Measurements from ENCODE around the gene GAB4.
"Not testable (repeated sequence)": the region's sequence is repeated elsewhere in the genome, so short reads cannot be mapped to it uniquely, and the experiment has no call there.

Gene GAB4, protein sequence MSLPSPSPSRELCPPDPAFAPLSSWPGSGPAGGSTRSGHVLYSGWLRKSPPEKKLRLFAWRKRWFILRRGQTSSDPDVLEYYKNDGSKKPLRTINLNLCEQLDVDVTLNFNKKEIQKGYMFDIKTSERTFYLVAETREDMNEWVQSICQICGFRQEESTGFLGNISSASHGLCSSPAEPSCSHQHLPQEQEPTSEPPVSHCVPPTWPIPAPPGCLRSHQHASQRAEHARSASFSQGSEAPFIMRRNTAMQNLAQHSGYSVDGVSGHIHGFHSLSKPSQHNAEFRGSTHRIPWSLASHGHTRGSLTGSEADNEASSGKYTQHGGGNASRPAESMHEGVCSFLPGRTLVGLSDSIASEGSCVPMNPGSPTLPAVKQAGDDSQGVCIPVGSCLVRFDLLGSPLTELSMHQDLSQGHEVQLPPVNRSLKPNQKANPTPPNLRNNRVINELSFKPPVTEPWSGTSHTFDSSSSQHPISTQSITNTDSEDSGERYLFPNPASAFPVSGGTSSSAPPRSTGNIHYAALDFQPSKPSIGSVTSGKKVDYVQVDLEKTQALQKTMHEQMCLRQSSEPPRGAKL

DNA sequence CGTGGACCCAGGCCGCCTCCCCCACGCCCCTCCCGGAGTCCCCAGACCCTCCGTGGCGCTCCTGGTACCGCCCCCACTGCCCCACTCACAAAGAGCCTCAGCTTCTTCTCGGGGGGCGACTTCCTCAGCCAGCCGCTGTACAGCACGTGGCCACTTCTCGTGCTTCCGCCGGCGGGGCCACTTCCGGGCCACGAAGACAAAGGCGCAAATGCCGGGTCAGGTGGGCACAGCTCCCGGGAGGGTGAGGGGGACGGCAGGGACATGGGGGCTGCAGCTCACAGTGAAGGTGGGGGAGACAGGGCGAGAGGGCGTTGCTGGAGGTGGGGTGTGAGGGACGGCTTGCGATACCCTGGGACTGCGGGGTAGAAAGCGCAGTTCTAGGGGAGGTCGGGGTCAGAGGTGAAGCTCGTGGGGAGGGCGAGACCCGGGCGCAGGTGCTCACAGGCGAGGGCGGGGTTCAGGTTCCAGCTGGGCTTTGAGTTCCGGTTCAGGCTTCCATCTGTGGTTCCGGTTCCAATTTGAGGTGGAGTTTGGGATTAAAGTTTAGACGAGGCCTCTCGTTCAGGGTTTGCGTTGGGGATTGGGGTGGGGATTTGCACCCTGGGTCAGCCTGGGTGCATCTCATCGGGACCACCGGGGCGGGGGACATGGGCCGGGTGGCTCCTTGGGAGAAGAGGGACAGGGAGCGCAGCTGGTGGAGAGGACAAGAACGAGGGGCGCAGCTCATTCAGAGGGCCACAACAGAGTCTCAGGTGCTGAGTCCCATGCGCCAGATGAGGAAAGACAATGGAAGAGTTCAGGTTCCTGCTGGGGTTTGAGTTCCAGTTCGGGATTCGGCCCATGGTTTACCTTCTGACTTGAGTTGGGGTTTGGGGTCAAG, at the start of gene GAB4:
Gene GAB4 (minus strand): TSS at position 371 of the 880 bp plus-strand sequence. CDS start 108 bp downstream, at position 263.
- Histone ChIP-seq H3K36me3 (ENCODE audit: insufficient read depth, low read length) (no peaks in the 10 kb centered on the region), H3K9ac (ENCODE audit: low read depth, low read length) (peak within 1 kb of the TSS; percentile 34; the same call in 1 of the 2 replicates)

DNA sequence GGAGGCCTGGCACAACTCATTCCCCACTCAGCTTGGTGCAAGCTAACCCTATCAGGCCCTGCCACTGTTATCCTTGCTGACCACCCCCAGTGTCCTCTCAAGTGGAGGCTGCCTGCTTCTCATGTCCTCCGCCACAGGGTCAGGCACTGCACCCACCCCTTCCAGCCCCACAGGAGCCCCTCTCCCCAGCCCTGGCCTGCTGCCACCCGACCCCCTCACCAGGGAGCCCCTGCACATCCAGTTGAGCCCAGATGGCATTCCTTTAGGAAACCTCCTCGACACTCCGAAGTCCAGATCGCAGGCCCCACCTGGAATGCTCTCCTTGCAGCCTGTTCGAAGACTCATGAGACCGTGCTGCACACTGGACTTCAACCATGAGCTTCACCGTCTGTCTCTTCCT, 48.8 kb upstream of the GAB4 start:
- no peak overlapping the region for H3K9ac ChIP-seq (ENCODE audit: low read depth, low read length)
- no peaks in the 10 kb centered on the region for H3K36me3 ChIP-seq (ENCODE audit: insufficient read depth, low read length)
- no peaks in the 10 kb centered on the region for H3K4me1 ChIP-seq (ENCODE audit: insufficient read depth, low read length)
- no peaks in the 10 kb centered on the region for H3K9me3 ChIP-seq (ENCODE audit: control insufficient read depth, insufficient read depth, low read length)

More for the DNA sequence above, at the start of gene GAB4:
- Histone ChIP-seq H3K4me1 (ENCODE audit: insufficient read depth, low read length) (no peaks in the 10 kb centered on the region), H3K9me3 (ENCODE audit: control insufficient read depth, insufficient read depth, low read length) (no peaks in the 10 kb centered on the region; the same call in 1 of the 2 replicates)

DNA sequence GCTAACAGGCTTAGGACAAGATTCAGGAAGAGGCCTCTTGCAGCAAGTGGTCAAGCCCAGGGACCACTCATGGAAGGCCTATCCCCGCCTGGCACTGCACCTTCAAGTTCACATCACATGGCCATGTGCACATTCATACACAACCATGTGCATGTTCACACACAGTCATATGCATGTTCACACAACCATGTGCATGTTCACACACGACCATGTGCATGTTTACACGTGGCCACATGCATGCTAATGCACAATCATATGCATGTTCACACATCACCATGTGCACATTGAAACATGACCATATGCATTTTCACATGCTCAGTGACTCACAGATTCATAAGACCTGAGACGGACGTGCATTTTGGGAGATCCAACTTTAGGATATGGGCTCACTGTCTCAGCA, 48.0 kb upstream of the GAB4 start:
- no peaks in the 10 kb centered on the region for H3K4me1 ChIP-seq (ENCODE audit: insufficient read depth, low read length)
- H3K9me3 ChIP-seq (ENCODE audit: control insufficient read depth, insufficient read depth, low read length) = no peaks in the 10 kb centered on the region
- H3K36me3 ChIP-seq (ENCODE audit: insufficient read depth, low read length) = no peaks in the 10 kb centered on the region
- no peak overlapping the region for H3K9ac ChIP-seq (ENCODE audit: low read depth, low read length)

DNA sequence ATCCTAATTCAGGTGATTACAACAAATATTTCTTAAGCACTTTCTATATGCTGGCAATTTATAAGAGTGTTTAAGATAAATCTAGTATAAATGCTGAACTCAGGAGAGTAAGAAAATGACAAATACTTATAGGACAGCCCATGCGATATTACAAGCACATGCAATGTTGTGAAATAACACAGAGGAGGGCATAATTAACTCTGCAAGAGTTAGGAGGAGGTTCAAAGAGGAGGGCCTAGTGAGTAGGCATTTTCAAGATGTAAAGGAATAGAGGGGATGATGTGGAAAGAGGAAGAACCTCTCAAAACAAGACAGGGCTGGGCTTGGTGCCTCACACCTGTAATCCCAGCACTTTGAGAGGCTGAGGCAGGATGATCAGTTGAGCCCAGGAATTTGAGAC, 39.6 kb upstream of the GAB4 start:
- Histone ChIP-seq H3K9ac (ENCODE audit: low read depth, low read length) (no peak overlapping the region), H3K9me3 (ENCODE audit: control insufficient read depth, insufficient read depth, low read length) (no peaks in the 10 kb centered on the region), H3K36me3 (ENCODE audit: insufficient read depth, low read length) (no peaks in the 10 kb centered on the region)

DNA sequence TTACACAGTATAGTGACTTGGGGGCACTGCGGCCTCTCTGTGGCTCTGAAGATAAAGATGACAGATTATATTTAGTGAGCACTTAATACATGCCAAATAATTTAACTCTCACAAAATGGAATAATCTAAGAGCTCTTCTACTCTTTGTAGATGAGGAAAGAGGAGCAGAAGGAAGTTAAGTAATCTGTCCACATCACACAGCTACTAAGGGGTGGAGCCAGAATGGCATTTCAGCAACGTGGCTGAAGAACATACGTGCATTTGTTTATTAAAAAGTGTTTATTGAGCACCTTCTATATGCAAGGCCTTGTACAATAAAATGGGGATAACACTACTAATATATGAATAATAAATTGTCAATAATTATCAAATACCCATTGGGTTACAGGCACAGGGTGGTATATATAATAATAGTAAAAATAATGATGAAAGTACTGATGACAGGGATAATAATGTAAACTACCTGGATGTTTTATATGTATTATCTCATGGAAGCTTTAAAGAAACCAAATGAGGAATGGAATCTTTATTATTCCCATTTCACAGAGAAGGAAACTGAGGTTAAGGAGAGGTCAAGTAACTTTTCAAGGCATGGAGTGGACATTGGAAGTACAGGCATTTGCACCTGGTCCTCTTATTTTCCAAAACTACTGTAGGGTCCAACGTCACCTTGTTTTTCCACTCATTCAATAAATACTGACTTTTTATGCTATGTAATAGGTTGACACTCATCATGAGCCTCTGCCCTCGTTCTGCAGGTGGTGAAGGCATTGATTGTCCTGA, 38.7 kb upstream of the GAB4 start:
- no peaks in the 10 kb centered on the region for H3K36me3 ChIP-seq (ENCODE audit: insufficient read depth, low read length)

More for the DNA sequence above, 39.6 kb upstream of the GAB4 start:
- H3K4me1 ChIP-seq (ENCODE audit: insufficient read depth, low read length) = no peaks in the 10 kb centered on the region

DNA sequence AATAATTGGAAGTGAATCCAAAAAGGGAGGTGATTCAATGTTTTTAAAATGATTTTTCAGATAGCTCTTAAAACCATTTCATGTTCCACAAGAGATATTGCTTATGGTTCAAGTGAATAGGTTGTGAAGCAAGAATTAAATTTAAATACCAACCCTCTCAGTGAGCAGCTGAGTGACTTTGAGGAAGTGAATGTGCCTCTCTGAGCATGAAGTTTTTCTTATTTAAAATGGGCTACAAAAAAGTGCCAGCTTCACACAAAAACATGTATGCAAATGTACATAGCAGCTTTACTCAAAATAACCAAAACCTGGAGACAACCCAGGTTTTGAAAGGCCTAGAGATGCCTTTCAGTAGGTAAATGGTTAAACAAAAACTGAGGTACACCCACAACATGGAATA, 35.5 kb upstream of the GAB4 start:
- no peaks in the 10 kb centered on the region for H3K4me1 ChIP-seq (ENCODE audit: insufficient read depth, low read length)
- H3K36me3 ChIP-seq (ENCODE audit: insufficient read depth, low read length) = no peaks in the 10 kb centered on the region
- no peak overlapping the region for H3K9ac ChIP-seq (ENCODE audit: low read depth, low read length)
- no peaks in the 10 kb centered on the region for H3K9me3 ChIP-seq (ENCODE audit: control insufficient read depth, insufficient read depth, low read length)

More for the DNA sequence above, 38.7 kb upstream of the GAB4 start:
- H3K4me1 ChIP-seq (ENCODE audit: insufficient read depth, low read length) = no peaks in the 10 kb centered on the region
- H3K9ac ChIP-seq (ENCODE audit: low read depth, low read length) = no peak overlapping the region
- H3K9me3 ChIP-seq (ENCODE audit: control insufficient read depth, insufficient read depth, low read length) = no peaks in the 10 kb centered on the region

DNA sequence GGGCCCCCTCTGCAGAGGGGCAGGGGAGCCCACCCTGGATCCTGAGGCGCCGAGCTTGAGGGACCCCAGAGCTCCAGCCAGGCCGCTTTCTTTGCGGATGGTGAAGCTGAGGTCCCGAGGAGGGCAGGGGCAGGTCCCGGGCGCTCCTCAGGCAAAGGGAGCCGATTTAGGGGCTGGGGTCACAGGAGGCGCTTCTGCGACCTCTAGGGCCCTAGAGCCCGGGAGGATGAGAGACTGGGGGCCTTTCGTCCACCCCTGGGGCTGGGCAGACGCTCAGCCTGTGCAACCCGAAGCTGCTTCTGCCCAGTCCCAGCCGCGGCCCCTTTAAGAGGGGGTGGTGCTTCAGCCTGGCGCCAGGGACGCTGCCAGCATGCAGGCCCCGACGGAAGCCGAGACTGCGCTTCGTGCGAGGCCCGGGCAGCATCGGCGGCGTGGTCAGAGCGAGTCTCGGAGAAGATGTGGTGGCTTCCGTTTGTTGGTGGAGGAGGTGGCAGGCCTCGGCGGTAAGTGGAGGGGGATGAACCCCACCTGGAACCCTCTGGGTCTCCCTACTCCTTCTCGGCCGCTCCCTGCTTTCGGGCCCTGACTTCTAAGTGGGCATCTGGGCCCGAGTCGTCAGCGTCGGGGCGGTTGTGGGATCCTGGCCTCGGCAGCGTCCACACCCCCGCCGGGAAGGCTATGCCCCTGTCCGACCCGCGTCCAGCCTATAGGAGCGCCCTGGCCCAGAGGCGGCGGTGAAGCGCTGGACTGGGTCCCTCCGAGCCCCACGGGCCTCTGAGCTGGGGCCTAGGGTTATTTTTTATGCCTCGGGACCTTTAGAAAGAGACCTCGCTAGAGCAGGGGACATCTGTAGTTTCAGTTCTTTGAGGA, 29.1 kb upstream of the GAB4 start:
- H3K9me3 ChIP-seq (ENCODE audit: control insufficient read depth, insufficient read depth, low read length); H3K4me1 ChIP-seq (ENCODE audit: insufficient read depth, low read length); H3K9ac ChIP-seq (ENCODE audit: low read depth, low read length); H3K36me3 ChIP-seq (ENCODE audit: insufficient read depth, low read length): not testable (repeated sequence)

DNA sequence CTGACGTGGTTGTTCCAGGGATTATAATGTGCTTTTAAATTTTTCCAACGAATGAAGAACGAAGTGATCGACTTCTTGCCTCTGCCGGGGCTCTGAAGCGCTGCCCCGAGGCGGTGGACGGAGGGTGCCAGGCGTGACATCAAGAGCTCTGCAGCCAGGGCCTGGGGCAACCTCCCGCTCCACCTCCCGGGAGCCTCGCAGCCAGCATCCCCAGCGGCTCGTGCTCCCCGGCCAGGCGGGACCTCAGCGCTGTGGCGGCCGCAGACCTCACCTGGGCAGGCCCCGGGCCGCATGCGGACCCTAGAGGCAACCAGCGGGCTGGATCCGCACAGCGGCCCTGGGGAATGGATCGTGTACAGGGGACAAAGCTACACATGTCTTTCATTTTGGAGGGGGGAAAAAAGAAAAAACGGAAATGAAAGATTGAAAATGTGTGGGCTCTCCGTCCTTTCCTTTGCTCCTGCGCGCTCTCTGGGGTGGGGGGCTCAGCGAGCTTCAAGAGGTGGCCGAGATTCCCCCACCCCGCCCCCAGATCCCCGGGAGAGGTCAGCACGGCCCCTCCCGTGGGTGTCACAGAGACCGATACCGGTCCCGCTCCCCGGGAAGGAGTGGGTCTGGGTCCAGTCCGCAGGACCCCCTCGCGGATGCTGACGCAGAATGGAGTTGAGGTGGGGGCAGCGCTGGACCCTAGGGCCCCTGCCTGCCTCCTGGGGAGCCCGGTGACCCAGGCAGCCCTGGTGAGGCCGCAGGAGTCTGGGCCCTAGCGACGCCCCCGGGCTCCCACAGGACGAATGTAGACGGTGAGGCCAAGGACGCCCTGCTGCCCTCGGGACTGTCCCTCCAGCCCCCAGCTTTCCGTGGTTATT, 28.2 kb upstream of the GAB4 start:
- not testable (repeated sequence) for H3K9me3 ChIP-seq (ENCODE audit: control insufficient read depth, insufficient read depth, low read length); H3K4me1 ChIP-seq (ENCODE audit: insufficient read depth, low read length); H3K36me3 ChIP-seq (ENCODE audit: insufficient read depth, low read length); H3K9ac ChIP-seq (ENCODE audit: low read depth, low read length)

DNA sequence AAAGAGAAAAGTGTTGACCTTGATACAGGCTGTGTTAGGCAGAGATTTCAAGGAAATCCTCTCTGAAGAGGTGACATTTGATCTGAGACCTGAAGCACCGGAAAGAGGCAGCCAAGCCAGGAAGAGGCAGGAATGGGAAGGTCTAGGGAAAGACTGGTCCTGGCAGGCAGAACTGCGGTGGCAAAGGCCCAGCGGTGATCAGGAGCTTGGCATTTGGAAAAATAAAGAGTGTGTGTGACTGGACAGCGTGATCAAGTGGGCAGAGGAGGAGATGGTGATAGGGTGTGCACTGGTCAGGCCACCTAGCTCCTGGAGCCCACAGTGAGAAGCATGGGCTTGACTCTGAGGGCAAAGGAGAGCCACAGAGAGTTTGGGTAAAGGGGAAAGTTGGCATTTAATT, 27.2 kb upstream of the GAB4 start:
- Histone ChIP-seq H3K9me3 (ENCODE audit: control insufficient read depth, insufficient read depth, low read length) (no peaks in the 10 kb centered on the region), H3K4me1 (ENCODE audit: insufficient read depth, low read length) (no peaks in the 10 kb centered on the region), H3K36me3 (ENCODE audit: insufficient read depth, low read length) (no peaks in the 10 kb centered on the region), H3K9ac (ENCODE audit: low read depth, low read length) (no peak overlapping the region)

DNA sequence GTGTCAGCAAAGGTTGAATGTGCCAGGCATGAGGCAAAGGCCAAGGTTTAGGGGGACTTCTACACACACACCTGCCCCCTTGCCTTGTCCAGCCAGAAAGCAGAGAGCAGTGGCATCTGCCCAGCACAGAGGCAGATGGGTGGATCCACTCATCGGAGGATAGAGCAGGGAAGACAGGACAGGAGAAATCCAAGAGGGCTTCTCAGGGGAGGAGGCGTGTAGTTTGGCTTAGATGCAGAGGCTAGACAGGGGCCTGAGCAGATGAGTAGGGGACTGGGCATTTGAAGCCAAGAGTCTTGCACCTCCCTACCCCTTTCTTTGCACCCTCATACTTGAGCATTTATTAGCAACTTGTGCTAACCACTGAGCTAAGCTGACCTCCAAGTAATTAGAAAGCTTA, 26.5 kb upstream of the GAB4 start:
- not testable (repeated sequence) for H3K9me3 ChIP-seq (ENCODE audit: control insufficient read depth, insufficient read depth, low read length); H3K4me1 ChIP-seq (ENCODE audit: insufficient read depth, low read length); H3K9ac ChIP-seq (ENCODE audit: low read depth, low read length); H3K36me3 ChIP-seq (ENCODE audit: insufficient read depth, low read length)

DNA sequence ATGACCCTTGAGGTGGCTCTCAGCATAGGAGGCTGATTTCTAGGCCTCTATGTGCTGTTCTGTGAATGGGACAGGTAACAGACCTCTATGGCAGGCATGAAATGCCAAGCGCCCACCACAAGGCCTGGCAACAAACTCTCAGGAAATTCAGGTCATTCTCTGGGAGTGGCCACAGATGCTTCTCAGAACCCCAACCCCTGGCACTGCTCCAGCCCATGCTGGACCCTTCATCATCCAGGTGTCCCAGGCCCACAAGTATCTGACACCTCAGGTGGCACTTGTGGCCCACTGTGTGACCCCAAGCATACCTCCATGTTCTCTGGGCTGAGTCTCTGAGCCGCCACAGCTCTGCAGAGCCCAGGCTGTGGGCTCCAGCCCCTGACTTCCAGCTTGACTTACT, 24.3 kb upstream of the GAB4 start:
- H3K9me3 ChIP-seq (ENCODE audit: control insufficient read depth, insufficient read depth, low read length); H3K9ac ChIP-seq (ENCODE audit: low read depth, low read length); H3K36me3 ChIP-seq (ENCODE audit: insufficient read depth, low read length); H3K4me1 ChIP-seq (ENCODE audit: insufficient read depth, low read length): not testable (repeated sequence)

DNA sequence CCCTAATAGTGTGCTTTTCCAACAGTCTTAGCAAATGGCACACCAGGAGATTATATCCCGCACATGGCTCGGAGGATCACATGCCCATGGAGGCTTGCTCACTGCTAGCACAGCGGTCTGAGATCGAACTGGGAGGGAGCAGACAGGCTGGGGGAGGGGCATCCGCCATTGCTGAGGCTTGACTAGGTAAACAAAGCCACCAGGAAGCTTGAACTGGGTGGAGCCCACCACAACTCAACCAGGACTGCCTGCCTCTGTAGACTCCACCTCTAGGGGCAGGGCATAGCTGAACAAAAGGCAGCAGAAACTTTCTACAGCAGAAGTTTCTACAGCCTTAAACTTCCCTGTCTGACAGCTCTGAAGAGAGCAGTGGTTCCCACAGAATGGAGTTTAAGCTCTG, 16.4 kb upstream of the GAB4 start:
- H3K36me3 ChIP-seq (ENCODE audit: insufficient read depth, low read length); H3K9ac ChIP-seq (ENCODE audit: low read depth, low read length); H3K4me1 ChIP-seq (ENCODE audit: insufficient read depth, low read length); H3K9me3 ChIP-seq (ENCODE audit: control insufficient read depth, insufficient read depth, low read length): not testable (repeated sequence)

DNA sequence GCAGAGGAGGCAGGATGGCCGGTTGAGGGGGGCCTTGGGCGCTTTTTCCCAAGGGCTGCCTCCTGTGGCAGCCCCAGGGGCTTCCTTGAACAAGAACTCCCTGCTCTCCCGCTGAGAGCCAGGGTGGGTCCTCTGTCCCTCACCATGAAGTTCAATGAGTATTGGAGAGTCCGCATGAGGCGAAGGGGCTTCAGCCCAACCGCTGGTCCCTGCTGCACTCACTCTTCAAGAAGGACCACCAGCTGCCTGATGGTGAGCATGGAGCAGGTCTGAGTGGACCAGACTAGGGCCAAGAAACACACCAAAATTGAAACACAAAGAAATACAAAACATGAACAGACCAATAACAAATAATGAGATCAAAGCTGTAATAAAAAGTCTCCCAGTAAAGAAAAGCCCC, 7.5 kb upstream of the GAB4 start:
- not testable (repeated sequence) for H3K9me3 ChIP-seq (ENCODE audit: control insufficient read depth, insufficient read depth, low read length); H3K4me1 ChIP-seq (ENCODE audit: insufficient read depth, low read length); H3K36me3 ChIP-seq (ENCODE audit: insufficient read depth, low read length); H3K9ac ChIP-seq (ENCODE audit: low read depth, low read length)

All from ES-I3 (cell line).